PC-9 (cell line): ENCODE results near the gene AP3S1.

Source experiments
- EZH2 ChIP-seq: fragments of 200-600 bp; sonication (generic); IDR thresholded peaks from 2 replicates; pipeline ENCODE4 v1.8.0; 2017; ENCODE audit warnings: antibody characterized with exemption, low read depth
- TF ChIP-seq, protein P1 (sequence below): fragments of 200-600 bp; sonication (generic); conservative IDR thresholded peaks from 2 replicates; pipeline ENCODE4 v1.6.1; 2017; ENCODE audit warnings: mixed run types, antibody characterized with exemption, mild to moderate bottlenecking, moderate library complexity

DNA sequence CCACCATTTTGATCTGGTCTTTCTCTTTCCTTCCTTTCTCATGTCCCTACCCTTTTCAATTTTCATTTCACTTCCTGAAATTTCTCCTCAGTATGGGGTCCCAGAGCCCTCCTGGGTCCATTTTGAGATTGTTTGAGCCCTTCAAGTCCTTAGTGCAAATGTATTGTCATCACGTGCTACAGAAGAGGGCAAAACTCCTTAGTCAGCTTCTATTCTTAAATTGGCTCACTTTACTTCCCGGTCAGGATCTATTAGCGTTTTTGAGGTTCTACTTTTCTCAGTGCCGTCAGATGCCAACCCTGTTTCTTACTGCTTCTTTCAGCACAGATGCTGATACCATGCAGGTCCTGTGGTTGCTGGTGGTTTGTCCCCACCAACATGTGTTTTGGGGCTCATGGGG lies 6.3 kb upstream of the AP3S1 start:
- no peak for TF ChIP-seq EZH2
- TF ChIP-seq, protein P1, sequence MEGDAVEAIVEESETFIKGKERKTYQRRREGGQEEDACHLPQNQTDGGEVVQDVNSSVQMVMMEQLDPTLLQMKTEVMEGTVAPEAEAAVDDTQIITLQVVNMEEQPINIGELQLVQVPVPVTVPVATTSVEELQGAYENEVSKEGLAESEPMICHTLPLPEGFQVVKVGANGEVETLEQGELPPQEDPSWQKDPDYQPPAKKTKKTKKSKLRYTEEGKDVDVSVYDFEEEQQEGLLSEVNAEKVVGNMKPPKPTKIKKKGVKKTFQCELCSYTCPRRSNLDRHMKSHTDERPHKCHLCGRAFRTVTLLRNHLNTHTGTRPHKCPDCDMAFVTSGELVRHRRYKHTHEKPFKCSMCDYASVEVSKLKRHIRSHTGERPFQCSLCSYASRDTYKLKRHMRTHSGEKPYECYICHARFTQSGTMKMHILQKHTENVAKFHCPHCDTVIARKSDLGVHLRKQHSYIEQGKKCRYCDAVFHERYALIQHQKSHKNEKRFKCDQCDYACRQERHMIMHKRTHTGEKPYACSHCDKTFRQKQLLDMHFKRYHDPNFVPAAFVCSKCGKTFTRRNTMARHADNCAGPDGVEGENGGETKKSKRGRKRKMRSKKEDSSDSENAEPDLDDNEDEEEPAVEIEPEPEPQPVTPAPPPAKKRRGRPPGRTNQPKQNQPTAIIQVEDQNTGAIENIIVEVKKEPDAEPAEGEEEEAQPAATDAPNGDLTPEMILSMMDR = no peak
